IMR-90 (cell line): Measurements from ENCODE around the gene SRRM3. TPM values are rescaled to one million over a fixed set of nuclear protein-coding genes. Genes with fewer than 3 reads are reported as not detected.
A peak's percentile ranks its signal among the peaks of the same experiment; 100 is the strongest.
"Not testable (repeated sequence)": the region's sequence is repeated elsewhere in the genome, so short reads cannot be mapped to it uniquely, and the experiment has no call there.

ENCODE experiments used
- ATAC-seq: fragments of 200-7000 bp; cut with Tn5 transposase; 2 replicates; pipeline ENCODE4 v1.9.1; 2020; ENCODE audit warnings: low read depth, mild to moderate bottlenecking, moderate library complexity
- BruUV-seq: library from RNA; stranded (reverse); fragments of 400-500 nt; replicated peaks from 2 replicates; lab custom pipeline; 2021; lab: Mats Ljungman, UMichigan
- CTCF ChIA-PET: fragments of 300-600 bp; formaldehyde crosslinking; extraction: SDS; loops from one replicate; lab custom pipeline; 2021; ENCODE audit warnings: antibody characterized with exemption; lab: Yijun Ruan, JAX
- POLR2A ChIA-PET: fragments of 300-600 bp; sonication (Branson Sonifier 250); formaldehyde crosslinking; loops from one replicate; lab custom pipeline; 2022; ENCODE audit warnings: antibody characterized with exemption; ENCODE audit not compliant: unreplicated experiment; lab: Charles Lee
- DNase-seq: peaks from one replicate; pipeline ENCODE4 v3.0.0; 2013
- H2AFZ ChIP-seq: replicated peaks from 2 replicates; pipeline ENCODE3; 2013; ENCODE audit warnings: low read length, mild to moderate bottlenecking; ENCODE audit not compliant: poor library complexity
- H2AK5ac ChIP-seq: 2 replicates; pipeline ENCODE4 v1.6.1; 2013; ENCODE audit warnings: low read depth, low read length, inconsistent platforms
- H2AK9ac ChIP-seq: replicated peaks from 2 replicates; pipeline ENCODE3; 2013; ENCODE audit warnings: mild to moderate bottlenecking, low read depth, low read length, moderate library complexity; ENCODE audit not compliant: poor library complexity
- H2BK120ac ChIP-seq: 2 replicates; pipeline ENCODE4 v1.6.1; 2013; ENCODE audit warnings: low read depth, low read length, inconsistent platforms
- H2BK15ac ChIP-seq: 3 replicates; pipeline ENCODE4 v1.6.1; 2013; ENCODE audit warnings: low read depth, low read length, inconsistent platforms
- H2BK20ac ChIP-seq: 2 replicates; pipeline ENCODE4 v1.6.1; 2013; ENCODE audit warnings: low read depth, mild to moderate bottlenecking, inconsistent platforms, low read length, moderate library complexity
- H2BK5ac ChIP-seq: 2 replicates; pipeline ENCODE4 v1.6.1; 2013; ENCODE audit warnings: mild to moderate bottlenecking, low read depth, low read length, inconsistent platforms; ENCODE audit not compliant: poor library complexity, severe bottlenecking
- H3K14ac ChIP-seq: replicated peaks from 2 replicates; pipeline ENCODE4 v1.6.1; 2013; ENCODE audit warnings: low read depth, low read length, inconsistent platforms
- H3K18ac ChIP-seq: 2 replicates; pipeline ENCODE4 v1.6.1; 2013; ENCODE audit warnings: low read depth, low read length, control low read depth
- H3K23ac ChIP-seq: 2 replicates; pipeline ENCODE4 v1.6.1; 2013; ENCODE audit warnings: low read depth, low read length, inconsistent platforms
- H3K27ac ChIP-seq: 2 replicates; pipeline ENCODE4 v1.5.1; 2013; ENCODE audit warnings: mild to moderate bottlenecking, control low read depth, low read length; ENCODE audit not compliant: insufficient read depth
- H3K27me3 ChIP-seq: 2 replicates; pipeline ENCODE4 v1.6.1; 2013; ENCODE audit warnings: low read length; ENCODE audit not compliant: control insufficient read depth, insufficient read depth
- H3K36me3 ChIP-seq: 2 replicates; pipeline ENCODE4 v1.6.1; 2013; ENCODE audit warnings: low read length, mixed read lengths; ENCODE audit not compliant: control insufficient read depth, insufficient read depth
- H3K4ac ChIP-seq: 2 replicates; pipeline ENCODE4 v1.6.1; 2013; ENCODE audit warnings: low read depth, low read length, inconsistent platforms
- H3K4me1 ChIP-seq: 2 replicates; pipeline ENCODE4 v1.6.1; 2013; ENCODE audit warnings: low read length, mixed read lengths; ENCODE audit not compliant: control insufficient read depth, insufficient read depth
- H3K4me2 ChIP-seq: 2 replicates; pipeline ENCODE4 v1.6.1; 2013; ENCODE audit warnings: low read depth, mild to moderate bottlenecking, control low read depth, low read length, moderate library complexity
- H3K4me3 ChIP-seq: 2 replicates; pipeline ENCODE4 v1.5.1; 2013; ENCODE audit warnings: low read depth, mild to moderate bottlenecking, control low read depth, low read length, moderate library complexity; ENCODE audit not compliant: insufficient read depth
- H3K56ac ChIP-seq: 2 replicates; pipeline ENCODE4 v1.6.1; 2013; ENCODE audit warnings: low read length, inconsistent platforms; ENCODE audit not compliant: insufficient read depth; ENCODE audit errors: extremely low read depth
- H3K79me1 ChIP-seq, 2 experiments: 2 replicates each; pipeline ENCODE4 v1.6.1; 2013; ENCODE audit warnings: low read length in 2 of 2, inconsistent platforms in 1 of 2, low read depth in 1 of 2
- H3K9ac ChIP-seq: 2 replicates; pipeline ENCODE4 v1.6.1; 2013; ENCODE audit warnings: low read depth, low read length, control low read depth
- H3K9me1 ChIP-seq: 2 replicates; pipeline ENCODE4 v1.6.1; 2013; ENCODE audit warnings: low read length, inconsistent platforms; ENCODE audit not compliant: insufficient read depth
- H3K9me3 ChIP-seq: 2 replicates; pipeline ENCODE4 v1.6.1; 2013; ENCODE audit warnings: low read length; ENCODE audit not compliant: control insufficient read depth, insufficient read depth
- H4K20me1 ChIP-seq: 2 replicates; pipeline ENCODE4 v1.6.1; 2013; ENCODE audit warnings: low read length, inconsistent platforms; ENCODE audit not compliant: insufficient read depth
- H4K5ac ChIP-seq: 2 replicates; pipeline ENCODE4 v1.6.1; 2013; ENCODE audit warnings: mild to moderate bottlenecking, low read depth, low read length, control low read depth
- H4K8ac ChIP-seq, 2 experiments: 2 replicates each; pipeline ENCODE4 v1.6.1; 2013; ENCODE audit warnings: low read depth in 2 of 2, low read length in 2 of 2, control low read depth in 1 of 2, inconsistent platforms in 1 of 2
- H4K91ac ChIP-seq: 2 replicates; pipeline ENCODE4 v1.6.1; 2013; ENCODE audit warnings: low read depth, low read length, inconsistent platforms; ENCODE audit not compliant: insufficient read depth
- CEBPB ChIP-seq: IDR thresholded peaks from 2 replicates; pipeline ENCODE4 v1.6.1; 2012; ENCODE audit warnings: low read depth, low read length, improper control_type of control experiment
- RCOR1 ChIP-seq: IDR thresholded peaks from 2 replicates; pipeline ENCODE4 v1.6.1; 2012; ENCODE audit warnings: mild to moderate bottlenecking, low read length, improper control_type of control experiment; ENCODE audit not compliant: insufficient replicate concordance
- WGBS, 2 experiments: methylation state at CpG; one replicate each; pipeline versions ENCODE4 v1.1.5 to v1.1.7; 2013; ENCODE audit warnings: missing lambda C conversion rate in 2 of 2; ENCODE audit not compliant: insufficient read length in 1 of 2; ENCODE audit errors: extremely low coverage in 2 of 2; 5-methylcytosine and 5-hydroxymethylcytosine counted together
- dilution Hi-C: fragments of 300-500 bp; cut with HindIII; formaldehyde crosslinking; loops from one replicate; pipeline ENCODE4 v1.14.3; 2018; ENCODE audit warnings: low sequenced_read_pairs; ENCODE audit not compliant: unreplicated experiment
- in situ Hi-C: fragments of 300-500 bp; cut with MboI; formaldehyde crosslinking; loops from 3 replicates; pipeline ENCODE4 v1.14.3; 2019; ENCODE audit warnings: low sequenced_read_pairs, inconsistent platforms, mixed read lengths
- intact Hi-C: fragments of 100-400 bp; cut with micrococcal nuclease; formaldehyde crosslinking; loops from 2 replicates; pipeline ENCODE4 v1.10.0; 2022
- polyA plus RNA-seq, 3 experiments: library from polyadenylated mRNA; depleted of rRNA; stranded (reverse); fragments of >200 nt; gene quantifications; 2 replicates each; pipeline ENCODE4 v1.2.3, GENCODE V29; 2012; ENCODE audit warnings: low replicate concordance in 1 of 3
- total RNA-seq: library from RNA; depleted of rRNA; stranded (reverse); fragments of >200 nt; gene quantifications from 2 replicates; pipeline ENCODE4 v1.2.3, GENCODE V29; 2012

Gene SRRM3
- total and polyA plus RNA-seq, 2 of the 4 experiments (the other 2 are of a cell fraction) = 0.18 to 2.5 TPM

DNA sequence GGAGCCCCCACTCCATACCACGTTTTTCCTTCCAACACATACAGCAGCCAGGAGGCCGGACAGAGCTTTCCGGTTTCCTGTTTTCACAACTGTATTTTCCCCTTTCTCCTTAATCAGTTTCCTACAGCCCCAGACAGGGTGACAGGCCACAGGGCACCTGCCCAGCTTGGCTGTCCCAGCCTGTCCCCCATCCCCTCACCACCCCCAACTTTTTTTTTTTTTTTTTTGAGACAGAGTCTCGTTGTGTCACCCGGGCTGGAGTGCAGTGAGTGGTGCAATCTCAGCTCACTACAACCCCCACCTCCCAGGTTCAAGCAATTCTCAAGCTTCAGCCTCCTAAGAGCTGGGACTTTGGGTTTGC is 90.5 kb downstream of the SRRM3 start:
- 17% methylated on average over 3 of the region's 5 CpGs; no CpG with 5 or more reads in 1 of the 2 experiments for WGBS, 2 experiments
- Histone ChIP-seq H2BK5ac (peak overlapping the region; percentile 83), H2BK20ac (peak overlapping the region; percentile 87), H3K4me3 (no peak overlapping the region), H2BK120ac (peak overlapping the region; percentile 96), H4K91ac (peak overlapping the region; percentile 96), H3K79me1 (peaks cover 0 to 26% of the 10 kb centered on the region in 2 experiments; a peak in 2 of 4 replicates), H4K5ac (peak overlapping the region; percentile 74), H3K36me3 (no peaks in the 10 kb centered on the region), H3K4me1 (peaks cover 27% of the 10 kb centered on the region), H3K27me3 (no peaks in the 10 kb centered on the region), H3K4me2 (peak overlapping the region; percentile 28; the same call in 1 of the 2 replicates), H2AFZ (peak overlapping the region; percentile 91), H2AK9ac (peak overlapping the region; percentile 95), H3K9me1 (peaks cover 23% of the 10 kb centered on the region), H3K4ac (peak overlapping the region; percentile 97), H4K20me1 (no peaks in the 10 kb centered on the region), H3K9me3 (no peaks in the 10 kb centered on the region), H4K8ac (peak overlapping the region; percentile 76 to 89), H3K14ac (peak overlapping the region; percentile 92), H3K9ac (peak overlapping the region; percentile 64), H3K27ac (peak overlapping the region; percentile 92), H3K18ac (peak overlapping the region; percentile 42), H2BK15ac (peak overlapping the region; percentile 88; the same call in 2 of the 3 replicates), H3K23ac (peak overlapping the region; percentile 94), H3K56ac (peak overlapping the region; percentile 88), H2AK5ac (peak overlapping the region; percentile 96)
- in situ Hi-C loops = no loop called here
- CTCF ChIA-PET = interaction anchor here (0.7 to 1.4 kb wide), 3 partner anchors 21 to 353 kb away, joined by 3 to 8 read pairs (median 4); no protein-coding TSS in a partner anchor
- POLR2A ChIA-PET = interaction anchor here (0.6 to 1.3 kb wide), 3 partner anchors 13 to 67 kb away, joined by 3 to 19 read pairs (median 5); partner anchors contain the start of gene YWHAG
- dilution Hi-C loops = no loop called here
- TF ChIP-seq RCOR1 = no peak
- TF ChIP-seq CEBPB = peak; percentile 80
- ATAC-seq = peak; percentile 0; the same call in 1 of the 2 replicates
- BruUV-seq = no TSS peak
- intact Hi-C loops = no loop called here
- no peak for DNase-seq

DNA sequence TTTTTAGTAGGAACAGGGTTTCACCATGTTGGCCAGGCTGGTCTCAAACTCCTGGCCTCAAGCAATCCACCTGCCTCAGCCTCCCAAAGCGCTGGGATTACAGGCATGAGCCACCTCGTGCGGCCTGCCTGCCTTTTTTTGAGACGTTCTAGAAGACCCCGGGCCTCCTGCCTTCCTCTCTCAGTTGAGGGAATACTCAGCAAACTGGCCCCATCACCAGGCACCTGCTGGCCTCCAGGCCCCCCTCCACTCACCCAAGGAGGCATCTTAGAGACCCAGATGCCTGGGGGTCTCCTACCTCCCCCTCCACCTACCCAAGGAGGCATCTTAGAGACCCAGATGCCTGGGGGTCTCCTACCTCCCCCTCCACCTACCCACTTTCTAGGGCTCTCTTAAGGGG is 91.2 kb downstream of the SRRM3 start:
- peak overlapping the region; percentile 99; the same call in 2 of the 3 replicates for H2BK15ac ChIP-seq
- peak overlapping the region; percentile 92; the same call in 1 of the 2 replicates for H2BK120ac ChIP-seq
- H3K9me1 ChIP-seq = peaks cover 23% of the 10 kb centered on the region
- H3K56ac ChIP-seq, H2AFZ ChIP-seq, H3K23ac ChIP-seq, H4K5ac ChIP-seq, H3K27me3 ChIP-seq, H3K36me3 ChIP-seq, in situ Hi-C loops, DNase-seq, H3K14ac ChIP-seq, H3K4me2 ChIP-seq, H4K20me1 ChIP-seq, intact Hi-C loops, ATAC-seq, dilution Hi-C loops, BruUV-seq, H3K9me3 ChIP-seq, H3K4me3 ChIP-seq, H2AK5ac ChIP-seq, H3K18ac ChIP-seq, H3K9ac ChIP-seq: not testable (repeated sequence)
- peak overlapping the region; percentile 70; the same call in 1 of the 2 replicates for H2BK20ac ChIP-seq
- peak overlapping the region; percentile 96 for H2BK5ac ChIP-seq
- H4K91ac ChIP-seq = peak overlapping the region; percentile 90
- peak overlapping the region in 1 of 2 experiments; percentile 92; a peak in 1 of 4 replicates for H4K8ac ChIP-seq
- peaks cover 0 to 26% of the 10 kb centered on the region in 2 experiments; a peak in 2 of 4 replicates for H3K79me1 ChIP-seq
- POLR2A ChIA-PET = interaction anchor here (0.6 to 1.3 kb wide), 2 partner anchors 30 to 66 kb away, joined by 3 to 19 read pairs; partner anchors contain the start of gene YWHAG
- peak overlapping the region; percentile 0 for H2AK9ac ChIP-seq
- WGBS, 2 experiments = 73% methylated on average over 3 of the region's 5 CpGs; no CpG with 5 or more reads in 1 of the 2 experiments
- peak overlapping the region; percentile 97 for H3K4ac ChIP-seq
- CTCF ChIA-PET = interaction anchor here (0.9 kb wide), 1 partner anchor 21 kb away, joined by 8 read pairs; no protein-coding TSS in a partner anchor
- peaks cover 32% of the 10 kb centered on the region for H3K4me1 ChIP-seq
- H3K27ac ChIP-seq = peak overlapping the region; percentile 97; the same call in 1 of the 2 replicates
